MM.1S (cell line): ENCODE results near the gene ZFHX3.

Source experiments
- DNase-seq: peaks from one replicate; pipeline ENCODE4 v3.0.0-alpha.2; 2015
- H2AFZ ChIP-seq: fragments of 300-600 bp; sonication (generic); 2 replicates; pipeline ENCODE4 v1.6.0; 2016; ENCODE audit warnings: antibody characterized with exemption, low read length
- H3F3A ChIP-seq: fragments of 300-600 bp; sonication (generic); 2 replicates; pipeline ENCODE4 v1.6.1; 2016; ENCODE audit warnings: mild to moderate bottlenecking, antibody characterized with exemption, low read length, moderate library complexity, mixed read lengths; ENCODE audit not compliant: insufficient read depth
- H3K27ac ChIP-seq: fragments of 300-600 bp; sonication (generic); 2 replicates; pipeline ENCODE4 v1.5.1; 2016; ENCODE audit warnings: mild to moderate bottlenecking, low read length
- H3K27me3 ChIP-seq: fragments of 300-600 bp; sonication (generic); replicated peaks from 2 replicates; pipeline ENCODE4 v1.6.0; 2016; ENCODE audit warnings: low read length; ENCODE audit not compliant: insufficient read depth
- H3K36me3 ChIP-seq: fragments of 300-600 bp; sonication (generic); replicated peaks from 2 replicates; pipeline ENCODE4 v1.6.1; 2016; ENCODE audit warnings: mild to moderate bottlenecking, low read length, mixed read lengths; ENCODE audit not compliant: insufficient read depth
- H3K4me1 ChIP-seq: fragments of 300-600 bp; sonication (generic); 2 replicates; pipeline ENCODE4 v1.6.1; 2016; ENCODE audit warnings: low read length, mixed read lengths
- H3K4me2 ChIP-seq: fragments of 300-600 bp; sonication (generic); 2 replicates; pipeline ENCODE4 v1.6.0; 2016; ENCODE audit warnings: low read depth, low read length
- H3K4me3 ChIP-seq: fragments of 300-600 bp; sonication (generic); 2 replicates; pipeline ENCODE4 v1.5.1; 2016; ENCODE audit warnings: low read length, mixed read lengths
- H3K79me2 ChIP-seq: fragments of 300-600 bp; sonication (generic); 2 replicates; pipeline ENCODE4 v1.6.1; 2016; ENCODE audit warnings: mixed run types, low read length, mixed read lengths
- H3K9ac ChIP-seq: fragments of 300-600 bp; sonication (generic); 2 replicates; pipeline ENCODE4 v1.6.1; 2016; ENCODE audit warnings: low read length, mixed read lengths
- H3K9me2 ChIP-seq: fragments of 300-600 bp; sonication (generic); replicated peaks from 2 replicates; pipeline ENCODE4 v1.6.1; 2016; ENCODE audit warnings: mild to moderate bottlenecking, low read length, mixed read lengths; ENCODE audit not compliant: insufficient read depth
- H3K9me3 ChIP-seq: fragments of 300-600 bp; sonication (generic); replicated peaks from 2 replicates; pipeline ENCODE4 v1.6.1; 2016; ENCODE audit warnings: mild to moderate bottlenecking, low read length, mixed read lengths; ENCODE audit not compliant: insufficient read depth
- H4K20me1 ChIP-seq: fragments of 300-600 bp; sonication (generic); 2 replicates; pipeline ENCODE4 v1.6.1; 2016; ENCODE audit warnings: mild to moderate bottlenecking, low read length, moderate library complexity, mixed read lengths; ENCODE audit not compliant: insufficient read depth
- EZH2 ChIP-seq: fragments of 300-600 bp; sonication (generic); optimal IDR thresholded peaks from 2 replicates; pipeline ENCODE3; 2017; ENCODE audit warnings: low read depth, mild to moderate bottlenecking, antibody characterized with exemption, low read length, mixed read lengths
- EZH2phosphoT487 ChIP-seq: fragments of 300-600 bp; sonication (generic); IDR thresholded peaks from 2 replicates; pipeline ENCODE4 v1.6.1; 2018; ENCODE audit warnings: antibody characterized with exemption, low read length
- TF ChIP-seq, protein P1 (sequence below): fragments of 300-600 bp; sonication (generic); IDR thresholded peaks from 2 replicates; pipeline ENCODE4 v1.5.1; 2016; ENCODE audit warnings: antibody characterized with exemption, low read length, mixed read lengths

The ZFHX3 gene

DNA sequence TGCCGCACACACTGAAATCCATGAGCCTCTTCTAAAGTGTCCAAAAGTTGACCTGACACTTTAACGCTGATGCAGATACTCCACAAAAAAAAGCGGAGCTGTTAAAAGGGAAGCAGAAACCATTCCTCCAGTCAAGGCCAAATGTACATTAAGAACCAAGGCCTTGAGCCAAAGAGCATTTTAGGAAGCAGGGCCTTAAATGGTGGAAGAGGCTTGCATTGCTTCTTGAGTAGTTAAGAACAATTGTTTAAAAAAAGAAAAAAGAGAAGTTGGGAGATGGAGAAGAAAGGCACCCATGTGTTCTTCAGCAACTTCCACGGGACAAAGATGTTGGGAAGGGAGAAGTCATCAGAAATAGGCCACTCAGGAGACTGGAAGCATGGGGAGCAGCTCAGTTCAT, 6.3 kb downstream of the ZFHX3 start:
- Histone ChIP-seq H3K79me2 (no peaks in the 10 kb centered on the region), H2AFZ (no peak overlapping the region), H3K9ac (no peak overlapping the region), H3K36me3 (no peaks in the 10 kb centered on the region), H3F3A (no peaks in the 10 kb centered on the region), H3K4me2 (no peak overlapping the region), H3K4me1 (peaks cover 21% of the 10 kb centered on the region), H3K9me2 (no peaks in the 10 kb centered on the region), H4K20me1 (no peaks in the 10 kb centered on the region), H3K27me3 (peaks cover 3% of the 10 kb centered on the region; the same call in 1 of the 2 replicates), H3K27ac (no peak overlapping the region), H3K9me3 (no peaks in the 10 kb centered on the region), H3K4me3 (no peak overlapping the region)
- no peak for TF ChIP-seq EZH2phosphoT487
- TF ChIP-seq, protein P1, sequence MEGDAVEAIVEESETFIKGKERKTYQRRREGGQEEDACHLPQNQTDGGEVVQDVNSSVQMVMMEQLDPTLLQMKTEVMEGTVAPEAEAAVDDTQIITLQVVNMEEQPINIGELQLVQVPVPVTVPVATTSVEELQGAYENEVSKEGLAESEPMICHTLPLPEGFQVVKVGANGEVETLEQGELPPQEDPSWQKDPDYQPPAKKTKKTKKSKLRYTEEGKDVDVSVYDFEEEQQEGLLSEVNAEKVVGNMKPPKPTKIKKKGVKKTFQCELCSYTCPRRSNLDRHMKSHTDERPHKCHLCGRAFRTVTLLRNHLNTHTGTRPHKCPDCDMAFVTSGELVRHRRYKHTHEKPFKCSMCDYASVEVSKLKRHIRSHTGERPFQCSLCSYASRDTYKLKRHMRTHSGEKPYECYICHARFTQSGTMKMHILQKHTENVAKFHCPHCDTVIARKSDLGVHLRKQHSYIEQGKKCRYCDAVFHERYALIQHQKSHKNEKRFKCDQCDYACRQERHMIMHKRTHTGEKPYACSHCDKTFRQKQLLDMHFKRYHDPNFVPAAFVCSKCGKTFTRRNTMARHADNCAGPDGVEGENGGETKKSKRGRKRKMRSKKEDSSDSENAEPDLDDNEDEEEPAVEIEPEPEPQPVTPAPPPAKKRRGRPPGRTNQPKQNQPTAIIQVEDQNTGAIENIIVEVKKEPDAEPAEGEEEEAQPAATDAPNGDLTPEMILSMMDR, result no peak
- TF ChIP-seq EZH2, result no peak
- no peak for DNase-seq

DNA sequence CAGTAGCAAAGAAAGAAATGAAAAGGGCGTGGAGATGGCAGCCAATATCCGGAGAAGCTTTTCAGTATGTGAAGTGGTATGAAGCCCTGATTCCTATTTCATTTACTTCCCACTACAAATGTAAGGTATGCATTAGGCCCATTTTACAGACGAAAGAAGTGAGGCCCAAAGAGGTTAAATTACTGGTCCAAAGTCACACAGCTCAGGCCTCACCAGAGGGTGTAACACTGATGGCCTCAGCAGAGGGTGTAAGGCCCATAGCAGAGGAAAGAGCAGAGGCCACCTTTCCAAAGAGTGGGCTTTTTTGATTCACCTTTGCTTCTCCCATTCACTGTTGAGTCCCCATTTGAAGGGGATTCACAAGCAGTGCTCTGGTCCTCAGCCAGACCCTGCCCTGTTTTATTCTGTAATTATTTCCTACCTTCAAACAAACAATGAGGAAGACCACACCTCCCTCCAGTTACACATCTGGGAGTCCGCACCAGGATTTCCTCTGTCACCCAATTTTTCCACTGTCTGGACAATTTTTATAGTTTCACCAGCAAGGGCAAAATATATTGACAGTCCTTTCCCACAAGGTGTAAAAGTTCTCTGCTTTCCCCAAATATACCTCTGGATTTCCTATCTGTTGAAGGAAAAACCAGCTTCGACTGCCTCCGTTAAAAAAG, 7.1 kb downstream of the ZFHX3 start:
- H3K36me3 ChIP-seq, result no peaks in the 10 kb centered on the region
- H3K9me2 ChIP-seq, result no peaks in the 10 kb centered on the region
- H3F3A ChIP-seq, result no peaks in the 10 kb centered on the region
- H3K4me3 ChIP-seq, result no peak overlapping the region
- H4K20me1 ChIP-seq, result no peaks in the 10 kb centered on the region
- DNase-seq, result no peak
- H3K27me3 ChIP-seq, result peaks cover 3% of the 10 kb centered on the region; the same call in 1 of the 2 replicates
- H3K4me2 ChIP-seq, result no peak overlapping the region
- H2AFZ ChIP-seq, result no peak overlapping the region
- no peak overlapping the region for H3K9ac ChIP-seq
- peaks cover 22% of the 10 kb centered on the region for H3K4me1 ChIP-seq
- no peaks in the 10 kb centered on the region for H3K9me3 ChIP-seq
- no peaks in the 10 kb centered on the region for H3K79me2 ChIP-seq
- TF ChIP-seq, protein P1, result no peak
- TF ChIP-seq EZH2, result no peak
- no peak for TF ChIP-seq EZH2phosphoT487
- H3K27ac ChIP-seq, result no peak overlapping the region

DNA sequence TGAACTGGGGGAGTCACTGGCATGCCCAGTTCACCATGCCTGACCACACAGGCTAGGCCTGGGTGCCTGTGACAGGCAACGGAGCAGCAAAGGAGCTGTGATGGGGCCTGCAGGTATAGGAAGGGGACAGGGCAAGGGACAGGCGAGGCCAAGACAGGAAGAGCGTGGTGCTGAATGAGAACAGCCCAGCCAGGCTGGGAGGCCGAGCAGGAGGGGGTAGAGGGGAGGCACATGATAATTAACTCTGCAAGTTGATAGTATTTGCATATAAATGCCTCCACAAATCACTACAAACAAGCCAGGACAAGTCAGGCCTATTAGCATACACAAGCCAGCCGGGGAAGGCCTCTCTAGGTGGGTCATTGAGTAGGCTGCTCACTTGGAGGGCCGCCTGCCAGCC, 7.8 kb downstream of the ZFHX3 start:
- H3K79me2 ChIP-seq, result no peaks in the 10 kb centered on the region
- peaks cover 22% of the 10 kb centered on the region for H3K4me1 ChIP-seq
- no peaks in the 10 kb centered on the region for H3K9me3 ChIP-seq
- H3K4me2 ChIP-seq, result no peak overlapping the region
- no peak overlapping the region for H3K4me3 ChIP-seq
- no peaks in the 10 kb centered on the region for H3F3A ChIP-seq
- H3K9ac ChIP-seq, result no peak overlapping the region
- H3K9me2 ChIP-seq, result no peaks in the 10 kb centered on the region
- H2AFZ ChIP-seq, result no peak overlapping the region
- H3K36me3 ChIP-seq, result no peaks in the 10 kb centered on the region
- TF ChIP-seq EZH2 (no peak), EZH2phosphoT487 (no peak)
- TF ChIP-seq, protein P1, result no peak
- H3K27me3 ChIP-seq, result peaks cover 3% of the 10 kb centered on the region; the same call in 1 of the 2 replicates
- H4K20me1 ChIP-seq, result no peaks in the 10 kb centered on the region
- H3K27ac ChIP-seq, result no peak overlapping the region
- no peak for DNase-seq
